ENCODE measurements around the gene FBXO3. TPM values are rescaled to one million over a fixed set of nuclear protein-coding genes. Genes with fewer than 3 reads are reported as not detected.
A peak's percentile ranks its signal among the peaks of the same experiment; 100 is the strongest.

The FBXO3 gene
- total and polyA plus RNA-seq, 2 of the 13 experiments (the other 11 are each of a cell fraction or from before 2014, with no cell fraction given) = 20.4 to 27.6 TPM

DNA sequence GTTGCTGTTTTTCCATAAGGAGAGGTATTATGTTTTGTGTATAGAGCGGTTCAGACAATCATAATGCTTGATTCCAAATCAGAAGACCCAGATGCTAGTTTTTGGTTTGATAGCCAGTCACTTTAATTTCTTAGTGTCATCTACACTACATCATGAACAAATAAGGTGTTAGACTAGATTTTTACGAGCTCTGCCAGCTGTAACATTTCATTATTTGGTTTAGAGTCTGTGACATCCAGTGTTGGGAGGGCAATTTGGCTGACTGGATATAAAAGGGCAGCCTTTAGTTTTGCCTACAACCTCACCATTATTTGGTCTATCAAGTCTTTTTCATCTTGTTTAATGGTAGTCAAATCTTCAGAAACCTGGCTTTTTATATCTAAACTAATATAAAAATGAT is 30.2 kb upstream of the FBXO3 start:
- no peak overlapping the region for H2AFZ ChIP-seq (ENCODE audit: low read length)
- no peak overlapping the region for H3K4me3 ChIP-seq (replicated peaks in 1 of 3; ENCODE audit: insufficient read depth in 1 of 3, low read depth in 2 of 3, low read length in 3 of 3)
- 33% methylated on average over 2 of the region's 2 CpGs for WGBS (ENCODE audit: low lambda C conversion rate)
- POLR2A ChIA-PET = no interaction called here
- in situ Hi-C loops (cut with HindIII; ENCODE audit: extremely low pct_ligation_motif_present, low pct_unique_long_range_greater_than_20kb) (no loop called here), intact Hi-C loops (cut with micrococcal nuclease; ENCODE audit: unreplicated experiment) (no loop called here)
- DNase-seq (ENCODE audit: low spot score) (no peak), ATAC-seq (no peak), FAIRE-seq (no peak)
- no peak overlapping the region for H3K9ac ChIP-seq (ENCODE audit: insufficient read depth, low read depth, low read length)
- H3K4me2 ChIP-seq (ENCODE audit: low read depth, low read length) = no peak overlapping the region
- H3K27me3 ChIP-seq (ENCODE audit: control insufficient read depth in 1 of 2, insufficient read depth in 2 of 2, low read length in 2 of 2) = peaks cover 3 to 23% of the 10 kb centered on the region in 2 experiments; a peak in 4 of 5 replicates
- no peaks in the 10 kb centered on the region for H3K79me2 ChIP-seq (ENCODE audit: insufficient read depth, low read length)
- peaks cover 10% of the 10 kb centered on the region for H3K4me1 ChIP-seq (ENCODE audit: insufficient read depth, low read length)
- no peak overlapping the region for H3K27ac ChIP-seq (ENCODE audit: extremely low read length, insufficient read depth, low read length)
- no peaks in the 10 kb centered on the region for H3K9me3 ChIP-seq (ENCODE audit: low read length)
- TF ChIP-seq, protein P1, sequence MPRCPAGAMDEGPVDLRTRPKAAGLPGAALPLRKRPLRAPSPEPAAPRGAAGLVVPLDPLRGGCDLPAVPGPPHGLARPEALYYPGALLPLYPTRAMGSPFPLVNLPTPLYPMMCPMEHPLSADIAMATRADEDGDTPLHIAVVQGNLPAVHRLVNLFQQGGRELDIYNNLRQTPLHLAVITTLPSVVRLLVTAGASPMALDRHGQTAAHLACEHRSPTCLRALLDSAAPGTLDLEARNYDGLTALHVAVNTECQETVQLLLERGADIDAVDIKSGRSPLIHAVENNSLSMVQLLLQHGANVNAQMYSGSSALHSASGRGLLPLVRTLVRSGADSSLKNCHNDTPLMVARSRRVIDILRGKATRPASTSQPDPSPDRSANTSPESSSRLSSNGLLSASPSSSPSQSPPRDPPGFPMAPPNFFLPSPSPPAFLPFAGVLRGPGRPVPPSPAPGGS (CRISPR knock-in tag; IDR thresholded peaks at IDR 0.05) = no peak
- TF ChIP-seq ZNF570 (CRISPR knock-in tag; IDR thresholded peaks at IDR 0.05; ENCODE audit: borderline replicate concordance) (no peak), ZNF850 (CRISPR knock-in tag; conservative IDR thresholded peaks at IDR 0.05) (no peak)
- H3K36me3 ChIP-seq (replicated peaks in 1 of 2; ENCODE audit: control insufficient read depth in 1 of 2, insufficient read depth in 2 of 2, low read length in 2 of 2) = no peaks in the 10 kb centered on the region
- no TSS peak for BruUV-seq (replicated peaks)
- H4K20me1 ChIP-seq (ENCODE audit: insufficient read depth, low read length) = no peaks in the 10 kb centered on the region
- CTCF ChIA-PET (ENCODE audit: low intra/inter-chr PET ratio, low total read pairs) = no interaction called here

DNA sequence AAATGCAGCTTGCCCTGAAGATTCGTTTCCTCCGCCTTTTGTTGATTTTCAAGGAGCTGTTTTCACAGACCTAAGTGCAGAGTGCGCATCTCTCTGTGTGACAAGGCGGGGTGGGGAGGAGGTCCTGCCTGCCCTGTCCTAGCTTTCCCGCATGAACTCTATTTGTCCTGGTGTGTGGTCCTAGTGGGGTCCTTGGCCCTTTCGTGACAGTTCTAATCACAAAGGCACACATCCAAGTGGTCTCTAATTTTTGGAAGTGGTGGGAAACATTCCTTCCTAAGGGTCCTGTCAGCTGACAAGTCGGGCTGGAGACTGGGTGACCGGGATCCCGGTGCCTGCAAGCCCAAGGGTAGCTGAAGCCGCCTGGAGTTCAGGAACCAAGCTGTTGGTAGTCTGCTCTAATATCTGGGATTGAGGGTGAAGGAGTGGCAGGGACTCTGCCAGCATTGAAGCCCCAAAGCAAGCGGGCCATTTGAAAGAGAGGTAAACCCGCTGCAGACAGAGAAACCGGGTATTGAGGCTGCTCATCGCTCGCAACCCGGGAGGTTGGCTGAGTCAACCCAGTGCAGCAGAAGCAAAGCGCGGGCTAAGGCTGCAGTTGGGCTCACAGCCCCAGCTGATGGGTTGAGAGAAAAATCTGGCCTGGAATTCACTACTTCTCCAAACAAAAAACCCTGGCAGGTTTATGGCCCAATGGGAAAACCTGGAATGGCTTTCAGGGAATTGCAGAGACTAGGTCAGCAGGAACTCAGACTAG is 28.1 kb upstream of the FBXO3 start:
- WGBS (ENCODE audit: low lambda C conversion rate) = 2% methylated on average over 12 of the region's 18 CpGs
- POLR2A ChIA-PET = no interaction called here
- H3K79me2 ChIP-seq (ENCODE audit: insufficient read depth, low read length) = no peaks in the 10 kb centered on the region
- H3K9ac ChIP-seq (ENCODE audit: insufficient read depth, low read depth, low read length) = no peak overlapping the region
- intact Hi-C loops (cut with micrococcal nuclease; ENCODE audit: unreplicated experiment) = no loop called here
- no peaks in the 10 kb centered on the region for H3K9me3 ChIP-seq (ENCODE audit: low read length)
- peaks cover 3 to 29% of the 10 kb centered on the region in 2 experiments; a peak in 4 of 5 replicates for H3K27me3 ChIP-seq (ENCODE audit: control insufficient read depth in 1 of 2, insufficient read depth in 2 of 2, low read length in 2 of 2)
- peak overlapping the region; percentile 19; the same call in 1 of the 2 replicates for H3K4me2 ChIP-seq (ENCODE audit: low read depth, low read length)
- no peak for FAIRE-seq
- H2AFZ ChIP-seq (ENCODE audit: low read length) = no peak overlapping the region
- in situ Hi-C loops (cut with HindIII; ENCODE audit: extremely low pct_ligation_motif_present, low pct_unique_long_range_greater_than_20kb) = no loop called here
- DNase-seq (ENCODE audit: low spot score) = peak; percentile 37
- no TSS peak for BruUV-seq (replicated peaks)
- H3K27ac ChIP-seq (ENCODE audit: extremely low read length, insufficient read depth, low read length) = no peak overlapping the region
- H3K36me3 ChIP-seq (replicated peaks in 1 of 2; ENCODE audit: control insufficient read depth in 1 of 2, insufficient read depth in 2 of 2, low read length in 2 of 2) = no peaks in the 10 kb centered on the region
- peak; percentile 93 for ATAC-seq
- peaks cover 10% of the 10 kb centered on the region for H3K4me1 ChIP-seq (ENCODE audit: insufficient read depth, low read length)
- peak overlapping the region in 1 of 3 experiments; percentile 26; a peak in 1 of 6 replicates for H3K4me3 ChIP-seq (replicated peaks in 1 of 3; ENCODE audit: insufficient read depth in 1 of 3, low read depth in 2 of 3, low read length in 3 of 3)
- no peaks in the 10 kb centered on the region for H4K20me1 ChIP-seq (ENCODE audit: insufficient read depth, low read length)
- CTCF ChIA-PET (ENCODE audit: low intra/inter-chr PET ratio, low total read pairs) = no interaction called here
- TF ChIP-seq, protein P2, sequence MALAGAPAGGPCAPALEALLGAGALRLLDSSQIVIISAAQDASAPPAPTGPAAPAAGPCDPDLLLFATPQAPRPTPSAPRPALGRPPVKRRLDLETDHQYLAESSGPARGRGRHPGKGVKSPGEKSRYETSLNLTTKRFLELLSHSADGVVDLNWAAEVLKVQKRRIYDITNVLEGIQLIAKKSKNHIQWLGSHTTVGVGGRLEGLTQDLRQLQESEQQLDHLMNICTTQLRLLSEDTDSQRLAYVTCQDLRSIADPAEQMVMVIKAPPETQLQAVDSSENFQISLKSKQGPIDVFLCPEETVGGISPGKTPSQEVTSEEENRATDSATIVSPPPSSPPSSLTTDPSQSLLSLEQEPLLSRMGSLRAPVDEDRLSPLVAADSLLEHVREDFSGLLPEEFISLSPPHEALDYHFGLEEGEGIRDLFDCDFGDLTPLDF (CRISPR knock-in tag; IDR thresholded peaks at IDR 0.05) = peak; percentile 26; the same call in 1 of the 2 replicates
- peak; percentile 57 for TF ChIP-seq XRCC5 (optimal IDR thresholded peaks at IDR 0.05; ENCODE audit: low read length)
- peak; percentile 25; the same call in 1 of the 2 replicates for TF ChIP-seq ZMYM3 (CRISPR knock-in tag; IDR thresholded peaks at IDR 0.05)
- TF ChIP-seq, protein P3, sequence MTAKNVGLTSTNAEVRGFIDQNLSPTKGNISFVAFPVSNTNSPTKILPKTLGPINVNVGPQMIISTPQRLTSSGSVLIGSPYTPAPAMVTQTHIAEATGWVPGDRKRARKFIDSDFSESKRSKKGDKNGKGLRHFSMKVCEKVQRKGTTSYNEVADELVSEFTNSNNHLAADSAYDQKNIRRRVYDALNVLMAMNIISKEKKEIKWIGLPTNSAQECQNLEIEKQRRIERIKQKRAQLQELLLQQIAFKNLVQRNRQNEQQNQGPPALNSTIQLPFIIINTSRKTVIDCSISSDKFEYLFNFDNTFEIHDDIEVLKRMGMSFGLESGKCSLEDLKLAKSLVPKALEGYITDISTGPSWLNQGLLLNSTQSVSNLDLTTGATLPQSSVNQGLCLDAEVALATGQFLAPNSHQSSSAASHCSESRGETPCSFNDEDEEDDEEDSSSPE (CRISPR knock-in tag; IDR thresholded peaks at IDR 0.05) = peak; percentile 30; the same call in 1 of the 2 replicates
- TF ChIP-seq, protein P4, sequence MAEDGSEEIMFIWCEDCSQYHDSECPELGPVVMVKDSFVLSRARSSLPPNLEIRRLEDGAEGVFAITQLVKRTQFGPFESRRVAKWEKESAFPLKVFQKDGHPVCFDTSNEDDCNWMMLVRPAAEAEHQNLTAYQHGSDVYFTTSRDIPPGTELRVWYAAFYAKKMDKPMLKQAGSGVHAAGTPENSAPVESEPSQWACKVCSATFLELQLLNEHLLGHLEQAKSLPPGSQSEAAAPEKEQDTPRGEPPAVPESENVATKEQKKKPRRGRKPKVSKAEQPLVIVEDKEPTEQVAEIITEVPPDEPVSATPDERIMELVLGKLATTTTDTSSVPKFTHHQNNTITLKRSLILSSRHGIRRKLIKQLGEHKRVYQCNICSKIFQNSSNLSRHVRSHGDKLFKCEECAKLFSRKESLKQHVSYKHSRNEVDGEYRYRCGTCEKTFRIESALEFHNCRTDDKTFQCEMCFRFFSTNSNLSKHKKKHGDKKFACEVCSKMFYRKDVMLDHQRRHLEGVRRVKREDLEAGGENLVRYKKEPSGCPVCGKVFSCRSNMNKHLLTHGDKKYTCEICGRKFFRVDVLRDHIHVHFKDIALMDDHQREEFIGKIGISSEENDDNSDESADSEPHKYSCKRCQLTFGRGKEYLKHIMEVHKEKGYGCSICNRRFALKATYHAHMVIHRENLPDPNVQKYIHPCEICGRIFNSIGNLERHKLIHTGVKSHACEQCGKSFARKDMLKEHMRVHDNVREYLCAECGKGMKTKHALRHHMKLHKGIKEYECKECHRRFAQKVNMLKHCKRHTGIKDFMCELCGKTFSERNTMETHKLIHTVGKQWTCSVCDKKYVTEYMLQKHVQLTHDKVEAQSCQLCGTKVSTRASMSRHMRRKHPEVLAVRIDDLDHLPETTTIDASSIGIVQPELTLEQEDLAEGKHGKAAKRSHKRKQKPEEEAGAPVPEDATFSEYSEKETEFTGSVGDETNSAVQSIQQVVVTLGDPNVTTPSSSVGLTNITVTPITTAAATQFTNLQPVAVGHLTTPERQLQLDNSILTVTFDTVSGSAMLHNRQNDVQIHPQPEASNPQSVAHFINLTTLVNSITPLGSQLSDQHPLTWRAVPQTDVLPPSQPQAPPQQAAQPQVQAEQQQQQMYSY (CRISPR knock-in tag; IDR thresholded peaks at IDR 0.05) = peak; percentile 99
- no peak for TF ChIP-seq ZNF605 (CRISPR knock-in tag; IDR thresholded peaks at IDR 0.05)

Data from HepG2 (cell line).